GM19328 (cell line): ENCODE data around the gene TOP1.

Experiments
- ATAC-seq: cut with Tn5 transposase; IDR thresholded peaks from one replicate; pipeline ENCODE4 v1.9.1; 2021; ENCODE audit warnings: mild to moderate bottlenecking, moderate library complexity; ENCODE audit not compliant: unreplicated experiment

Gene TOP1

DNA sequence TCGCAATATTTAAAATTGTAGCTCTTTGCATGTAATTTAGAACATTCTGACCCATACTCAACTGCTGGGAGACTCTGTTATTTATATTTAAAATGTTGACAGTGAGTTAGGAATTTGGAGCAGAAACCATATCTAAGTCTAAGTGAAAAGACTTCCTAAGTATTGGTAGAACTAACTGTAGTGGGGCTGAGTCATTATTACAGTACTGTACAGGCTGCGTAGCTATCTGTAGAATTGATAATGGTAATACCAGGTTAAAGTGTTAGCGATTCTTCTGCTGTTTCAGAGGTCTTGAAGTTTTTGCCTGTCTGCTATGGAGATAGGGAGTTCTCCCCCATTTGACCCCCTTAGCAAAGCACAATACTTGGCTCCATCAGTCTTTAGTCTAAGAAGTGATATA is 3.6 kb downstream of the TOP1 start:
- no peak for ATAC-seq

DNA sequence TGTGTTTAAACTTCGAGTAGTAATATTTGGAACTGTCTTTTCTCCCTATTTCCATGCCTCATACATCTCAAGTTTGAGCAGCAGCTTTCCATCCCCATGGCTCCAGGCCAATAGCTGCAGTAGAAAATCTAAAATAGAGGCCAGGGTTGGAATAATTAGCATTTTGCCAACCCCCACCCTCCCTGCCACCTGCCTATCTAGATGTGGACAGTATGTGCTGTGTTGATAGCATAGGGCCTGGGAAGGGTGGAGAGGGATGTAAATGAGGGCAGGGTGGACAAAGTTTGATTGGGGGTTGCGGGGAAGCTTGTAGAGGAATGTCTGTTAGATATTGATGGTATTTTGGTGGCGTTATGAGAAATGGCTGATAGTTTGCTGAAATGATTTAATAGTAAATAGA is 5.6 kb downstream of the TOP1 start:
- no peak for ATAC-seq

DNA sequence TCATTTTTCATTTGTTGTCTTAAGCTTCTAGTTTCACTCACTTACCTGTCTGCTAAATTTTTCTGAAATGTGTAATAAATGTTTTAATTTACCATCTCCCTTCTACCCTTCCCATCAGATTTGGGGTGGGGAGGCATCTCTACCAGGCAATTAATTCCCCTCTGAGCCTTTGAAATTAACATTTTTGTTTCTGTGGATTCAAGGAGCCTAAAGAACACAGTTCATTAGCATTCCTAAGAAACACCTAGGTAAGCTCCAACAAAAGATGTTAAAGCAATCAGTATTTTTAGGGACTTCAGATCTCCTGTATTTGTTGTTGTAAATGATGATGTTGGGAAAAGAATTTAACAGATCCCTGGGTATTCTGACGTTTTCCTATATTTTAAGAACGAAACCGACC is 6.6 kb downstream of the TOP1 start:
- ATAC-seq: no peak

DNA sequence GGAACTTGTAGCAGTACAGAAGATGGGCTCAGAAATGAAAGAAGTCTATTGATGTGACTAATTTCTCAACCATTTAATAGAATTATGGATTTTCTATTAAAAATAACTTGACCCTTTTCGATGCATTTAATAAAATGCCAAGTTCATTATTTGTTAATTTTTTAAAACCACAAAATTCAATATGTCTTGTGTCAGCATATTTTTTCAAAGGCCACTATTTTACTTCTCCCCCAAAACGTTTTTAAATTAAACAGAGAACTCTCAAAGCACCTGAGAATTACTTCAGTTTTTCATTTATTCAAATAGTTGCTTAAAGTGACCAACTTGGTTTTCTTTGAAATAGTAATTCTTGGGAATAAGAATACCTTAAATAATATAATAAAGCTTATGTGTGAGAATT is 8.6 kb downstream of the TOP1 start:
- no peak for ATAC-seq

DNA sequence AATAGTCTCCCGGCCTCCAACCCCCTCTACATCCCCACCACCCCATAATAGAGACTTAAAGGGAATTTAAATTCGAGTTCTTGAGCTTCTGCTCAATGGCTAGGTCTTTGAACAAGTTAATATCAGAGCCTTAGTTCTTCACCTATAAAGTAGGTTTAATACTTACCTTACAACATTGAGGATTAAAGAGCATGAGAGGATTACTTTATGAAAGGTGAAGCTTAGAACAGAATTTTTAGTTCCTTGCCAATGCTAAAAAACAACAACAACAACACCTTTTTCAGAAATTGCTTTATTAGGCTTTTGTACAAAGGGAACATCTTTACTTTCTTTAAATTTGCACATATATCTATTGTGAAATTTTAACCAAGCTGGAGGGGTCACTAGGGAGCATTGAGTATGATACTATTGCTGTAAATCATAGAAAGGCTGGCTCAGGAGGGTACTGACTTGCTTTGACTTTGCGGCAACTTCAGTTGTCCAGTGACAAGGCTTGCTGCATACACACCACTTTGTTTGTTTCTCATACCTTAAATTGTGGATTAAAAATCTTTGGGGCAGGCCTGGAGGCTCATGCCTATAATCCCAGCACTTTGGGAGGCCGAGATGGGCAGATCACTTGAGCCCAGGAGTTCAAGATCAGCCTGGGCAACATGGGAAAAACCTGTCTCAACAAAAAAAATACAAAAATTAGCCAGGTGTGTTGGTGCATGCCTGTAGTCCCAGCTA is 9.7 kb downstream of the TOP1 start:
- no peak for ATAC-seq

DNA sequence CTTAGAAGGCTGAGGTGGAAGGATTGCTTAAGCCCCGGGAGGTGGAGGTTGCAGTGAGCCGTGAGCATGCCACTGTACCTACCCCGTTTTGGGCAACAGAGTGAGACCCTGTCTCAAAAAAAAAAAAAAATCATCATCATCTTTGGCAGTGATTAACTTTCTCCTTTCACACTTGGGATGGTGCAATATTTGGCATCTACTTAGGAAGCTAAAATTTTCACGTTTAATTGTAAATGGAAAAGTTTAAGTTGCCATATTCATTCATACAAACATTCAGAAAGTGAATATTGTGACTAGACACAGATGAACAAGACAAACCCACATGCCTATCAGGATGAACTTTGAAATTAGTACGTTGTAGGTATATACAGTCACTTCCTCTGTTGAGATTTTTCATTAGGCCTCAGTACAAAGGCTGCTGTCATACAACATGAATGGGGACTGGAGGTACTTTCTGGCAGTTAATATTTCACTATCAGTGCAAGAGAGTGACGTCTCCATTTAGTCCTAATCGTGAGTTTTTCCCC is 10.3 kb downstream of the TOP1 start:
- no peak for ATAC-seq

DNA sequence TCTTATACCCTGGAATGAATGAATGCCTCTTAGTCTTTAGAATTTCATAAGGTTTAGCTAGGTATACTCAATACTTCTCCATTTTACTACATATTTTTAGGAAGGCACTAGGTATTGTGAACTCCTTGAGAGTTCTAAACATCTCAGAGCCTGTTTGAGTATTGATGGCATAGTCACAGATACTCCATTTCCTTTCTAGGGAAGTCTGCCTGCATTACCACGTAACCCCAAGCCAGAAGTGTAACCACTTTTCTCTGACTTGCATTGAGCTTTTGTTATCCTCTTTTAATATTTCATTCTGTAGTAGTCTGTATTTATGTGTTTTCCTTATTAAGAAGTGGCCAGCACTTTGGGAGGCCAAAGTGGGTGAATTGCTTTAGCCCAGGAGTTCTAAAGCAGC is 12.2 kb downstream of the TOP1 start:
- ATAC-seq: no peak

DNA sequence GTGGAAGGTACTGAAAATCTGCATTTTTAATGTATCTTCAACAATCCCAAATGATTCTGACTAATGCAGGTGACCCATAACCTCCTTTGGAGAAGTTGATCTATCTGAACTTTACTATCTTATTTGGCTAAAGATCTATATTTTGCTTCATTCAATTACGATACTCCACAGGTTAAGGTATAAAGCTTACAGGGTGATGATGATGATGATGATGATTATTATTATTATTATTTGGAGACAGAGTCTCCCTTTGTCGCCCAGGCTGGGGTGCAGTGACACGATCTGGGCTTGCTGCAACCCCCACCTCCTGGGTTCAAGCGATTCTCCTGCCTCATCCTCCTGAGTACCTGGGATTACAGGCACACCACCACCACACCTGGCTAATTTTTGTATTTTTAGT is 13.1 kb downstream of the TOP1 start:
- ATAC-seq: no peak

DNA sequence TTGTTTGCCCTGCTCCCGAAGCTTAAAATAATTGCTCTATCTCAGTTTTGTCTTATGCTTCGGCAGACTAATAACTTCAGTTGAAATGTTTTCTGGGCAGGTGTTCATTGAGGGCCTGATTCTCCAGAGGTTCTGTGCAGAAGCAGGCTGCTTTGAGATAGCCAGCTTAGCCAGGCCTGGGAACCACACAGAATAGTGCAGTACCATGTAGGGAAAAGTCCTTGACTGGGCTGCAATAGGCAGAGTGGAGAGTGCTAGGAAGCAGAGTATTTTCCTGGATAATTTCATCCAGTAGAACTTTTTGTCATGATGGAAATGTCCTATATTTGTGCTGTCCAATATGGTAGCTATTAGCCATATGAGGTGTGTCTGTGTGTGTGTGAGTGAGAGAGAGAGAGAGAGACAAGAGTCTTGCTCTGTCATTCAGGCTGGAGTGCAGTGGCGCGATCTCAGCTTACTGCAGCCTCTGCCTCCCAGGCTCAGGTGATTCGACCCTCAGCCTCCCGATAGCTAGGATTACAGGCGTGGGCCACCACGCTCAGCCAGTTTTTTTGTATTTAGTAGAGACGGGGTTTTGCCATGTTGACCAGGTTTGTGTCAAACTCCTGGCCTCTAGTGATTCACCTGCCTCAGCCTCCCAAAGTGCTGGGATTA is 15.9 kb downstream of the TOP1 start:
- no peak for ATAC-seq

DNA sequence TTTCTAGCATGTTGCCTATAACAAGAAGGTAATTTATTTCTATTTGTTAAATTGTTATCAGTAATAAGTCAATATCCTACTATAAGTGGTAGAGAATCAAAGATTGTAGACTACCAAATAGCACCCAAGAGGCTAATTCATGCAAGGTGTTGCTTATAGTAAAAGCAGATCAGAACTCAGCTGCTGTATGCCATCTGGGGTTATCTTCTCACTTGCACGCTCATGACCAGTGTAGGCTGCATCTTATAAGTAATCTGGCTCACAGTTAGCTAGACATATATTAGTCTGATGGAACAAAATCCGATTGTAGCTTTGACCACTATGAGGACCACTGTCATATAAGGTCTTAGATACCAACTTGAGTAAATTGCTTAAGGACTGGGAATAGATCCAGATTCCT is 17.0 kb downstream of the TOP1 start:
- ATAC-seq: no peak

DNA sequence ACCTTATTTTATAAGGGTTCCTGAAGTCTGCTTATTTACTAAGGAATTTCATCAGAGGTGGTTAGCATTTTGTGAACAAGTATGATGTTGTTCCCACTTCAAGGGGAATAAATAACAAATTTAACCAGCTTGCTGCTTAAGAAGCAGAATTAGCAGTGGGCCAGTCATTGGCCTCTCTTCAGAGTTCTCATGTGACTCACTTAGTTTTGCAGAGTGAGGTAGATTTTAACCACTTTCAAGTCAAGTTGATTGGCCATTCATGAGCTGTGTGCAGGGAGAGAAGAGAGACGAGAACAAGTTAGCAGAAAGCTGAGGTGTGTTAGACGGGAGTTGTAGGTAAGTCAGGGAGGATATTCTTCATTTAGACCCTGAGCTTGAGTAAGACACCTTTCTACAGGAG is 18.1 kb downstream of the TOP1 start:
- no peak for ATAC-seq

DNA sequence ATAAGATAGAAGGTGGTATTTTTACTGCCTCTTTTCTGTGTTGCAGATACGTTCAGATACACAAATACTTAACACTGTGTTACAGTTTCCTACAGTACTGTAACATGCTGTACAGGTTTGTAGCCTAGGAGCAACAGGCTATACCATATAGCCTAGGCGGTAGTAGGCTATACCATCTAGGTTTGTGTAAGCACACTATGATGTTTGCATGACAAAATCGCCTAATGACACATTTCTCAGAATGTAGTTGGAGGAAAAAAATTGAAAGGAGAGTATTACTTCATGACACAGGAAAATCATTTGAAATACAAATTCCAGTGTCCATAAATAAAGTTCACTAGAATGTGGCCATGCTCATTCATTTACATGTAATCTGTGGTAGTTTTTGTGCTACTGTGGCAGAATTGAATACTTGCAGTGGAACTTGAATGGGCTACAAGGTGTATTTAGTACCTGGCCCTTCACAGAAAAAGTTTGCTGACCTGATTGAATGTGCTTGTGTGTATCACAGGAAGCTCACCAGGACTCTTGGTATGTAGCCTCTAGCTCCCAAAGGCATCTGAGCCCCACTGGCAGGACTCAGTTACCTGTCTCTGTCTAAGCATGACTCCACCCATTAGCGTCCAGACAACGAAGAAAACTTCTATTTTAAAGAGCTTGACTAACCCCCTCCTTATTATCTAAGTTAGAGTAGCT is 18.8 kb downstream of the TOP1 start:
- no peak for ATAC-seq

DNA sequence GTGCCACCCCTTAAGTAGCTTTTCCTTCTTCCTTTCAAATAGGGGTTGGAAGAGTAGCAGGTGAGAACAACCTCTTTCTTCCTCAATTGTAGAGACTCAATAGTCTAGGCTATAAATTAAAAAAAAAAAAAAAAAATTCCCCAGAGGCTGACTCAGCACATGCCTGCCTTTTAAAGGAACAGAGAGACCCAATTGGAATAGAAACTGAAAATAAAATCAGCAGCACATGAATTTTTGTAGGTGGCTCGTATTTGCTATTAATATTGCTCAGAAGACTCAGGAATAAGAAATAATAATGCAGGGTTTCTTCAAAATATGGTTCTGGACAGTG is 19.3 kb downstream of the TOP1 start:
- ATAC-seq: no peak

DNA sequence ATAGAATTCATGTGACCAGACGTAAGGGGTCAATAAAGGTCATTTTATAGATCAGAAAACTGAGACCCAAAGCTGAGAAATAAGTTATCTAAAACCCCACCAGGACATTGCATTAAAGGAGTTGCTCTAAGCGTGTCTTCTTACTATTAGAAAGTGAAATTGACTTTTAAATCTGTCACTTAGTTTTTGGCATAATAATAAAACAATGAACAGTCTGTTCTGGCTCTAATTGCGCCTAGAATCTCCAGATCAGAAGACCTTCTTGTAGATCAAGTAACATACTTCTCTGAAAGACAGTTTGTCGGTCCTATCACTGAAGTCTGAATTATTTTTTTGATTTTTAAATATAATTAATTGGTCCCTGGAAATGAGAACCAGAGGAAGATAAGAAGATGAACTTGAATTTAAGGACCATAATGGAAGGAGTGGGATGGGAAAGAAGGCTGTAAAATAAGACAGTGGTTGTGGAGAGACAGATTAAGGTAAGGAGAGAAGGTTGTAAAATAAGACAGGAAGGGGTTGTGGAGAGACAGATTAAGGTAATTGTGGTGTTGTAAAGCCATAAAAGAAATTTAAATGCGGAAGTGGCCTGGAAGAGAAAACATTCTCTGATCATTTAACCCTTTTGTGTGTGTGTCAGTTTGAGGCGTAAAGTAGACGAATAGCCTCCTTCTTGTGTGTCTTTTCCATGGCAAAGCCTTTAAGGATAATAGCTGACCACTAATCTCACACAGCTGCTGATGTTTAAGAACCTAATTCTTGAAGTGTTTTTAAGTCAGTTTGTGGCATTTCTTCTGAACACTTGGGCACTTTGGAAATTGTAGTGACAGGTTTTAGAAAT is 20.1 kb downstream of the TOP1 start:
- ATAC-seq: no peak

DNA sequence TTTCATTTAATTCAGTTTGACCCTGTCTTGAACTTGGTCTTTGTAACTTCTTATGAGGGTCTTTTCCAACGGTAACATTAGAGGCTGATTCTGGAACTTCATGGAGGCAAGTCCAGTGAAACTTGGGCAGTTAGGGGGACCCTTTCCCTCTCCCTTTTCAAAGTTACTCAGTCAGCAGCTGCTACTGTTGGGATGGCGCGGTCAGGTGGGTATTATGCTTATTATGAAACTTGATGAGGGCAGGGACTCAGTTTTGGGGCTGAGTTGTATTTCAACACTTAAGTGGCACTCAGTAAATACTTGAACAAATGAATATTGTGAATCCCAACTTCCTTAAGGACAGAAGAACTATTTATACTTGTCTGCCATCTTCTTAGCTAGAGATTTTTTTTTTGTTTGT is 20.8 kb downstream of the TOP1 start:
- no peak for ATAC-seq

DNA sequence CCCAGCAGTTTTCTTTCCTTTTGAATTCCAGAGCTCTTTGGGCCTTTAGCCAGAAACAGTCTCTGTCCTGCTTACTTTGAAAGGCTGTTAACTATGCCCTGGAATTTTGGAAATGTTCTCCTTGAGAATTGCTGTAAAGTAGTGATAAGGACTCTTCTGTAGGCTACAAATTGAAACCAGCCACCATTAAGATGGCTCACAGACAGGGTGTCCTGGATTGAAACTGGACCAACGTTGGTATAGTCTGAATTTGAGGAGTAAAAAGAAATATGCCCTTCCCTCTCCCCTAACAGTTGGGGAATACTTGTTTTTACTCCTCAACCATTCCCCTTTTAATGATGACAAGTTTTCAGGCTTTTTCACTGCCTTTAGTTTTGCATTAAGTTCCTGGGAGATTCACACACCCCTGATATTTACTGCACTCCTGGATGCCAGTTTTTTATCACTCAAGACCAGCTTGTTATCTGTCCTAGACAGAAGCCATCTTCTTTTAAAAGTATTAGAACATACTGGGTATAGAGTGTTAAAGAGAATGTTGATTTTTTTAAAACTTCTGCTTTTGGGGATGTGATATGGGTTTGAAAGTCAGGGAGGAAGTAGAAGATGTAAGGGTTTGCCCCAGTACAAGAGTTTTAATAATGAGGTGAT is 21.9 kb downstream of the TOP1 start:
- no peak for ATAC-seq

DNA sequence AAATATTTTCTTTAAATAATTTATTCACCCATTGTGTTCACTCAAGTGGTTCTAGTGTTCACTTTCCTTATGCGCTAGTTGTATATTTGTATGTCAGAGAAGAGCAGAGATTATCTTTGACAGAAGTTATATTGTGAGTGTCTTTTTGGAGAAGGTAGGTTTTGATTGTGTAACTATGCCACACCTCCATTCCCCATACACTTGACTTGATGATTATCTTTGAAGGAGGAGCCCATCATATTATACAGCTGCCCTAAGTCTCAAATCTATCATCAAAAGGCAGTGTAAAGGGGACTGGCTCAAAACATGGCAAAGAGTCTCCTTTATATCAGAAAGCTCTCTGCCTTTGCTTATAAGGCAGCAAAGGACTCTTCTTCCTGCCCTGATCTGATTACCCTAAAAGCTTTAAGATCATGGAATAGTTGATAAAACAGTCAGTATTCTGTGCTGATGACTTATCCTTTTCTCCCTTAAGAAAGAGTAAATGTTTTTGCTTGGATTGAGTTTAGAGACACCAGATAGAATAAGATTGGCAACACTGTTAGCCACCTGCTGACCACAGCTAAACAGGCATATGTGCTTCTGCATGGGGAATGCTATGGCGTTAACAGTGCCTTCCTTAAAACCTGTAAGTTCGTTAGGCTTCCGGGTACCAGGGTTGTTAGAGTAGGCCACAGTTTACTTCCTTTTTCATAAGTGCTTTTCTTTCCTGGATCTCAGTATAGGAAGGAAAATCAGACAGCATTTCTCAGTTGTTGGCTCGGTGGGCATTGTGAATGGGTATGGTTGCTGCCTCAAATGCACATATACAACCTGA is 22.6 kb downstream of the TOP1 start:
- ATAC-seq: no peak

DNA sequence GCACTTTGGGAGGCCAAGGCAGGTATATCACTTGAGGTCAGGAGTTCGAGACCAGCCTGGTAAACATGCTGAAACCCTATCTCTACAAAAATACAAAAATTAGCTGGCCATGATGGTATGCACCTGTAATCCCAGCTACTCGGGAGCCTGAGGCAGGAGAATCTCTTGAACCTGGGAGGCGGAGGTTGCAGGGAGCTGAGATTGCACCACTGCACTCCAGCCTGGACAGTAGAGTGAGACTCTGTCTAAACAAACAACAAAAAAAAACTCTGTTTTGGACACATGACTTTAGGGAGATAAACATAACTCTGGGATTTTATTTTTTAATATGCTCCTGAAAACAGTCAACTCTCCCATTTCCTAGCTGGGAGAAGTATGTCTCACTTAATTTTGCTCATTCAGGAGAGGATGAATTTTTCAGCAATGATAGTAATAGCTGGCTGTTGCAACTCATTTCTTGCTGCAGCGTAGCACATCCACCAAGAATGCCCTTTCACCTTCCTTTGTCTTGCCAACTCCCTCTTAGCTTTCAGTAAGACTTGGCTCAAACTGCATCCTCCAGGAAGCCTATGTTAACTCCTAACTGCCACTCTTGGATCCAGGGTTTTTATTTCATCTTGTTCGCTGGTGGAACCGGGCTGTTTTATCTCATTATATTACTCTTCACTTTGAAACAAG is 24.3 kb downstream of the TOP1 start:
- no peak for ATAC-seq

DNA sequence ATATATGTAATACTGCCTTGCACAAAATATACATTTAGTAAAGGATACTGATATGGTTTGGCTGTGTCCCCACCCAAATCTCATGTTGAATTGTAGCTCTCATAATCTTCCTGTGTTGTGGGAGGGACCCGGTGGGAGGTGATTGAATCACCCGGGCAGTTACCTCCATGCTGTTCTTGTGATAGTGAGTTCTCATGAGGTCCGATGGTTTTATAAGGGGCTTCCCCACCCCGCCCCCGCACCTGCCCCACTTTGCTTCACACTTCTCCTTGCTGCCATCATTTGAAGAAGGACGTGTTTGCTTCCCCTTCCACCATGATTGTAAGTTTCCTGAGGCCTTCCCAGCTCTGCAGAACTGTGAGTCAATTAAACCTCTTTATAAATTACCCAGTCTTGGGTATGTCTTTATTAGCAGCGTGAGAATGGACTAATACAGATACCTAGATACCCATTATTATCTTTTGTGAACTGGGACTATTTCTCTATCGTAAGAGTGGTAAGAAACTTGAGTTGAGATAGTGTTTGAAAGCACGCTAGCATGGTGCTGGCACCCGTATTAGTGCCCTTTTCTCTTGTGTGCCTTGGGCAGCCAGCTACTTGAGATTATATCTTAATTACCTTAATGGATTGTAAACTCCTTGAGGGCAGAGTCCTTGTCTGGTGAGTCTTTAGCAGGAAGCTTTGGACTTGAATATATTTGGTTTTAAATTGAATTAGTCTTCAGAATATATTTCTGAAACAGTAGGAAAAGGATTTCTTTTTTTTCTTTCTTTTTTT is 25.6 kb downstream of the TOP1 start:
- ATAC-seq: no peak
